ENCODE data around the gene ZNF662. TPM values are rescaled to one million over a fixed set of nuclear protein-coding genes. Genes with fewer than 3 reads are reported as not detected.

ZNF662 gene
- total and polyA plus RNA-seq, 2 of the 8 experiments (the other 6 are each of a cell fraction or from before 2014, with no cell fraction given) = 0.03 TPM; not detected in 1

GRCh38 chr3:42934910-42935309, 29.0 kb downstream of the ZNF662 start:
- Histone ChIP-seq H3K36me3 (ENCODE audit: control insufficient read depth in 2 of 4, insufficient read depth in 4 of 4, low read length in 3 of 4) (no peaks in the 10 kb centered on the region), H3K14ac (ENCODE audit: insufficient read length) (no peak overlapping the region), H3K23me2 (ENCODE audit: low read depth, low read length) (no peaks in the 10 kb centered on the region), H3K9me3 (ENCODE audit: insufficient read depth in 2 of 2, low read depth in 1 of 2, low read length in 1 of 2) (no peaks in the 10 kb centered on the region; a peak in 1 of 4 replicates), H3K56ac (replicated peaks; ENCODE audit: insufficient read length, low read depth, low read length) (no peak overlapping the region), H2AK5ac (ENCODE audit: low read depth, low read length) (no peak overlapping the region), H3K4ac (replicated peaks; ENCODE audit: insufficient read length, low read depth, low read length) (no peak overlapping the region), H4K5ac (ENCODE audit: insufficient read length, low read depth, low read length) (no peak overlapping the region), H3K9ac (replicated peaks in 1 of 4; ENCODE audit: extremely low read depth in 1 of 4, low read depth in 3 of 4, low read length in 3 of 4) (no peak overlapping the region), H2BK15ac (ENCODE audit: low read length) (no peak overlapping the region), H3K79me1 (ENCODE audit: low read depth, low read length) (no peaks in the 10 kb centered on the region), H3K23ac (ENCODE audit: insufficient read length) (no peak overlapping the region), H4K91ac (replicated peaks; ENCODE audit: insufficient read length, low read length) (no peak overlapping the region), H3K4me3 (ENCODE audit: extremely low read depth in 1 of 4, insufficient read depth in 2 of 4, low read depth in 3 of 4, low read length in 4 of 4) (no peak overlapping the region), H3K4me1 (replicated peaks in 1 of 4; ENCODE audit: control insufficient read depth in 3 of 4, insufficient read depth in 4 of 4, low read length in 3 of 4) (no peaks in the 10 kb centered on the region), H3K79me2 (ENCODE audit: control insufficient read depth in 1 of 2, insufficient read depth in 2 of 2, low read length in 2 of 2) (no peaks in the 10 kb centered on the region), H2BK20ac (ENCODE audit: low read length) (no peak overlapping the region), H2AFZ (ENCODE audit: low read length) (no peak overlapping the region), H4K8ac (ENCODE audit: extremely low read depth, insufficient read depth, low read length) (no peak overlapping the region), H2BK120ac (replicated peaks; ENCODE audit: low read depth, low read length) (no peak overlapping the region), H3K18ac (ENCODE audit: extremely low read depth, low read length) (no peak overlapping the region), H2BK5ac (ENCODE audit: low read depth, low read length) (no peak overlapping the region), H3K27ac (ENCODE audit: low read depth, low read length) (no peak overlapping the region), H4K20me1 (replicated peaks in 1 of 2; ENCODE audit: control insufficient read depth in 1 of 2, insufficient read depth in 2 of 2, low read length in 2 of 2) (no peaks in the 10 kb centered on the region), H2BK12ac (ENCODE audit: low read depth, low read length) (no peak overlapping the region), H3K4me2 (ENCODE audit: insufficient read depth in 1 of 2, low read depth in 2 of 2, low read length in 2 of 2) (no peak overlapping the region), H3K27me3 (replicated peaks in 1 of 4; ENCODE audit: control insufficient read depth in 3 of 4, extremely low read depth in 1 of 4, insufficient read depth in 3 of 4, low read length in 3 of 4) (no peaks in the 10 kb centered on the region)
- FAIRE-seq (no peak), DNase-seq (ENCODE audit: low read depth in 1 of 2, low spot score in 2 of 2) (no peak)
- 81% methylated on average over 2 of the region's 2 CpGs; no CpG with 5 or more reads in 1 of the 2 experiments for WGBS, 2 experiments (ENCODE audit: extremely low coverage in 1 of 2, insufficient coverage in 1 of 2, insufficient read length in 1 of 2, insufficient replicate concordance in 2 of 2, low coverage in 1 of 2, low lambda C conversion rate in 2 of 2, missing lambda C conversion rate in 1 of 2)
- ChIA-PET CTCF (ENCODE audit: partially characterized antibody) (interaction anchor here (0.5 to 1.1 kb wide), 2 partner anchors 20 to 56 kb away, joined by 3 read pairs; no protein-coding TSS in a partner anchor), POLR2A (ENCODE audit: partially characterized antibody) (interaction anchor here (0.5 kb wide), 1 partner anchor 1993 kb away, joined by 4 read pairs; no protein-coding TSS in a partner anchor)
- no peak for TF ChIP-seq POLR2AphosphoS5 (IDR thresholded peaks at IDR 0.05; ENCODE audit: low read depth, low read length)
- no peak for TF ChIP-seq CTBP2 (IDR thresholded peaks at IDR 0.05; ENCODE audit: borderline replicate concordance, insufficient read depth, insufficient read length, low read length)
- TF ChIP-seq TEAD4 (IDR thresholded peaks at IDR 0.05; ENCODE audit: low read depth, low read length) = no peak
- no peak for TF ChIP-seq GABPA (IDR thresholded peaks at IDR 0.05; ENCODE audit: borderline replicate concordance, insufficient read depth, low read length)
- no peak for TF ChIP-seq TAF1 (IDR thresholded peaks at IDR 0.05; ENCODE audit: low read depth, low read length)
